ENCODE results near the gene SRP9. TPM values are rescaled to one million over a fixed set of nuclear protein-coding genes. Genes with fewer than 3 reads are reported as not detected.
A peak's percentile ranks its signal among the peaks of the same experiment; 100 is the strongest.

The SRP9 gene, protein sequence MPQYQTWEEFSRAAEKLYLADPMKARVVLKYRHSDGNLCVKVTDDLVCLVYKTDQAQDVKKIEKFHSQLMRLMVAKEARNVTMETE
- 100 to 1,000 TPM; 145 to 229 (median 159) TPM for total RNA-seq
- 100 to 1,000 TPM; 167 to 269 (median 210) TPM for polyA plus RNA-seq
- long read RNA-seq, donor 1, transcript SRP9-203 (4 exons, 1,596 nt), result minor isoform, 14 of 190 reads
- long read RNA-seq, donor 1, transcript SRP9-201 (3 exons, 1,480 nt), result major isoform, 153 of 190 reads
- long read RNA-seq, donor 1, partial matches to known transcripts, result 10 of 190 reads
- long read RNA-seq, donor 1, other reads (novel, unspliced or antisense), result 11 of 190 reads
- long read RNA-seq, donor 2, transcript SRP9-203 (4 exons, 1,596 nt), result minor isoform, 18 of 157 reads
- long read RNA-seq, donor 2, transcript SRP9-201 (3 exons, 1,480 nt), result major isoform, 136 of 157 reads
- long read RNA-seq, donor 2, partial matches to known transcripts, result 0 of 157 reads
- long read RNA-seq, donor 2, other reads (novel, unspliced or antisense), result 0 of 157 reads

DNA sequence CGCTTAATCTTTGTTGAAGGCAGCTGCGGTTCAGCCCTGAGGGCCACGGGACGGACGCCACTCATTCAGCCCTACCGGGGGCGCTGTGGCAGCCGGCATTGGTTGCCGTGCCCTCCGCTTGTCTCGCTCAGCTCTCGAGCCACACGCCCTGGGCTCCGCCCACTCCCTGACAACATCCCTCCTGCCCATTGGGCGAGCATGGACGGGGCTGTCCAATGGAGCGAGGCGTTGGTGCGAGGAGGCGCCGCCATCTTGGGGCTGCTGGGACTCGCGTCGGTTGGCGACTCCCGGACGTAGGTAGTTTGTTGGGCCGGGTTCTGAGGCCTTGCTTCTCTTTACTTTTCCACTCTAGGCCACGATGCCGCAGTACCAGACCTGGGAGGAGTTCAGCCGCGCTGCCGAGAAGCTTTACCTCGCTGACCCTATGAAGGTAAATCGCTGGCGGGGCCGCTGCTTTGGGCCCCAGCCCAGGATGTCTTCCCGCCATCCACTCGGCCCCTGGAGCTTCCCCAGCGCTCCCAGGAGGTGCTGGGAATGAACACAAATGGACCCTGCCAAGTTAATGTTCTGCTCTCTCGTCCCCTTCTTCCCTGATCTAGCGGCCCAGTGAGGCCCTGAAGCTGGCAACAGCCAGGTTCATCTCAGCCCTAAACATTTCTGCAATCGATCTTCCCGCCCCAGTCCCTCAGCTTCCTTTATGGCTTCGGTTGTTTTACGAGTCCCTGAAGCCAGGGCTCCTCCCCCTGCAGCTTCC lies at the start of gene SRP9:
Gene SRP9 (plus strand): TSS at position 244 of the 754 bp plus-strand sequence. CDS start 115 bp downstream, at position 359.
- TF ChIP-seq POLR2A (IDR thresholded peaks at IDR 0.05) (peak in 2 of 3 donors; percentile 17 to 61), POLR2AphosphoS5 (IDR thresholded peaks at IDR 0.05) (peak; percentile 97 to 99 (median 98))
- TF ChIP-seq, protein P1, sequence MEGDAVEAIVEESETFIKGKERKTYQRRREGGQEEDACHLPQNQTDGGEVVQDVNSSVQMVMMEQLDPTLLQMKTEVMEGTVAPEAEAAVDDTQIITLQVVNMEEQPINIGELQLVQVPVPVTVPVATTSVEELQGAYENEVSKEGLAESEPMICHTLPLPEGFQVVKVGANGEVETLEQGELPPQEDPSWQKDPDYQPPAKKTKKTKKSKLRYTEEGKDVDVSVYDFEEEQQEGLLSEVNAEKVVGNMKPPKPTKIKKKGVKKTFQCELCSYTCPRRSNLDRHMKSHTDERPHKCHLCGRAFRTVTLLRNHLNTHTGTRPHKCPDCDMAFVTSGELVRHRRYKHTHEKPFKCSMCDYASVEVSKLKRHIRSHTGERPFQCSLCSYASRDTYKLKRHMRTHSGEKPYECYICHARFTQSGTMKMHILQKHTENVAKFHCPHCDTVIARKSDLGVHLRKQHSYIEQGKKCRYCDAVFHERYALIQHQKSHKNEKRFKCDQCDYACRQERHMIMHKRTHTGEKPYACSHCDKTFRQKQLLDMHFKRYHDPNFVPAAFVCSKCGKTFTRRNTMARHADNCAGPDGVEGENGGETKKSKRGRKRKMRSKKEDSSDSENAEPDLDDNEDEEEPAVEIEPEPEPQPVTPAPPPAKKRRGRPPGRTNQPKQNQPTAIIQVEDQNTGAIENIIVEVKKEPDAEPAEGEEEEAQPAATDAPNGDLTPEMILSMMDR (IDR thresholded peaks at IDR 0.05 in 8 of 11, conservative IDR thresholded peaks at IDR 0.05 in 3 of 11), result peak; percentile 85 to 97 (median 95)
- peak; percentile 99 for DNase-seq
- intact Hi-C loops (cut with DNase I; ENCODE audit: low total_unique reads), result loop anchor here (5.0 to 10.0 kb wide), 2 partner anchors 135 to 197 kb away; no protein-coding TSS in a partner anchor
- peak within 1 kb of the TSS; percentile 63 to 93 (median 80) for H3K4me3 ChIP-seq
- peak within 1 kb of the TSS; percentile 88 to 99 (median 98) for H3K27ac ChIP-seq
- H3K27me3 ChIP-seq (replicated peaks in 1 of 7), result no peaks in the 10 kb centered on the region
- peaks cover 34 to 87% (median 63%) of the 10 kb centered on the region in 6 donors for H3K4me1 ChIP-seq
- peaks cover 0 to 23% (median 0%) of the 10 kb centered on the region in 6 donors for H3K36me3 ChIP-seq
- WGBS, 5 donors, result 0 to 1% (median 0%) methylated on average over 25 to 46 of the region's 46 CpGs
- no peaks in the 10 kb centered on the region for H3K9me3 ChIP-seq

DNA sequence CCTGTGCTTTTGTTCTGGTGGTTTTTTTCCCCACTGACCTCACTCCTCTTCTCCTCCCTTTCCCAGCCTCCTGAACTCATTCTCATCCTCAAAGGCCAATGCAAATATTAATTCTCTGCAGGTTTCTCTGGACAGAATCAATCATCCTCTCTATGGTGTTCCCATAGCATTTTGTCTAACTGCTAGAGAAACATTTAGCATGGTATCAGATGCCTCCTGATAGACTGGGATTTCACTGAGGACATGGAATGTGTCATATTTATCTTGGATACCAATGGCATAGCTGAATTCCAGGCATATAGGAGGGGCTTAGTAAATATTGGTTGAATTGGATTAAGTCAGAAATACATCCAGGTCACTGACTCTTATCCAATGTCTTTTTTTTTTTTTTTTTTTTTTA lies 46.1 kb upstream of the SRP9 start:
- no peak for DNase-seq
- no peaks in the 10 kb centered on the region for H3K27me3 ChIP-seq (replicated peaks in 1 of 7)
- peaks cover 0 to 13% (median 3%) of the 10 kb centered on the region in 6 donors for H3K4me1 ChIP-seq
- H3K36me3 ChIP-seq, result no peaks in the 10 kb centered on the region
- no peaks in the 10 kb centered on the region for H3K9me3 ChIP-seq
- intact Hi-C loops (cut with DNase I; ENCODE audit: low total_unique reads), result no loop called here
- no peak for TF ChIP-seq POLR2A (IDR thresholded peaks at IDR 0.05)
- TF ChIP-seq POLR2AphosphoS5 (IDR thresholded peaks at IDR 0.05), result no peak
- TF ChIP-seq, protein P1 (IDR thresholded peaks at IDR 0.05 in 8 of 11, conservative IDR thresholded peaks at IDR 0.05 in 3 of 11), result no peak
- no peak overlapping the region for H3K27ac ChIP-seq
- H3K4me3 ChIP-seq, result no peak overlapping the region

DNA sequence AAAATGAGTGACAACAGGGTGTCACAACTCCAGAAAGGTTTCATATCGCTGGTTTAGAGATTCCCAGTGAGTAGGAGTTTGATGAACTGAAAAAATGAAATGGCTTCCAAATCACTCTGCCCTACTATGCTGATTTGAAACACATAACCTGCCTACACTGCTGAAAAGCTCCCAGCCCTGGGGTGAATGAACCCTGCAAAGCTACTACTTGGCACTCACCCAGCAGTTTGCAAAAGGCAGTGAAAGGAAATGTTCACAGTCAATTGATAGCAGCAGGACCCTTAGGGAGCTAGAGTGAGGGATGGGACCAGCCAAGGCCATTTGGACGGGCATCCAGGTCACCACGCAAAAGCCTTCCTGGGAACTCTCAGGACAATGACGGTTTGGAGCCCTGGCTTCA lies 44.4 kb upstream of the SRP9 start:
- 75 to 88% (median 82%) methylated on average over 4 of the region's 4 CpGs for WGBS, 5 donors
- Histone ChIP-seq H3K36me3 (no peaks in the 10 kb centered on the region), H3K9me3 (no peaks in the 10 kb centered on the region), H3K4me1 (peaks cover 0 to 27% (median 14%) of the 10 kb centered on the region in 6 donors), H3K27ac (no peak overlapping the region), H3K27me3 (replicated peaks in 1 of 7) (no peaks in the 10 kb centered on the region), H3K4me3 (no peak overlapping the region)
- DNase-seq, result no peak
- intact Hi-C loops (cut with DNase I; ENCODE audit: low total_unique reads), result no loop called here
- TF ChIP-seq POLR2AphosphoS5 (IDR thresholded peaks at IDR 0.05), result no peak
- TF ChIP-seq POLR2A (IDR thresholded peaks at IDR 0.05), result no peak
- TF ChIP-seq, protein P1 (IDR thresholded peaks at IDR 0.05 in 8 of 11, conservative IDR thresholded peaks at IDR 0.05 in 3 of 11), result no peak

All from spleen (tissue), 13 donors.